ENCODE measurements around the gene ABO. TPM values are rescaled to one million over a fixed set of nuclear protein-coding genes. Genes with fewer than 3 reads are reported as not detected.
"Not testable (repeated sequence)": the region's sequence is repeated elsewhere in the genome, so short reads cannot be mapped to it uniquely, and the experiment has no call there.

Gene ABO
- total RNA-seq, 4 donors from 2014 or later, result 43.7 to 283 (median 148) TPM

DNA sequence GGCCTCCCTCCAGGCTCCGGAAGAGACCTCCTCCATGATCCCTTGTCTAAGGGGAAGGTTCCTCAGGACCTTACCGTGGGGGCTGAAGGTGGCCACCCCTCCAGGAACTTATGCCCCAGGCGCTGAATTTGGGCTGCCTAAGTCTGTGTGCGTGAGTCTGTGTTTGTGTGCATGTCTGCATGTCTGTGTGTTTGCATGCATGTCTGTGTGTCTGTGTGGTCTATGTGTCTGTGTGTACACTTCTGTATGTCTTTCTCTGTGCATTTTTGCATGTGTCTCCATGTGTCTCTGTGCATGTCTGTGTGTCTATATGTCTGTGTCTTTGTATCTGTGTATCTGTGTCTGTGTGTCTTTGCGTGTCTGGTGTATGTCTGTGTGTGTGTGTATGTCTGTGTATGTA lies 20.5 kb downstream of the ABO start:
- Histone ChIP-seq H3K4me3 (no peak overlapping the region), H3K9me3 (no peaks in the 10 kb centered on the region), H3K27ac (peak overlapping the region in 1 of 4 donors; percentile 37), H3K4me1 (peaks cover 0 to 28% (median 4%) of the 10 kb centered on the region in 4 donors), H3K36me3 (no peaks in the 10 kb centered on the region), H3K27me3 (no peaks in the 10 kb centered on the region)
- no peak for DNase-seq
- TF ChIP-seq, protein P1, sequence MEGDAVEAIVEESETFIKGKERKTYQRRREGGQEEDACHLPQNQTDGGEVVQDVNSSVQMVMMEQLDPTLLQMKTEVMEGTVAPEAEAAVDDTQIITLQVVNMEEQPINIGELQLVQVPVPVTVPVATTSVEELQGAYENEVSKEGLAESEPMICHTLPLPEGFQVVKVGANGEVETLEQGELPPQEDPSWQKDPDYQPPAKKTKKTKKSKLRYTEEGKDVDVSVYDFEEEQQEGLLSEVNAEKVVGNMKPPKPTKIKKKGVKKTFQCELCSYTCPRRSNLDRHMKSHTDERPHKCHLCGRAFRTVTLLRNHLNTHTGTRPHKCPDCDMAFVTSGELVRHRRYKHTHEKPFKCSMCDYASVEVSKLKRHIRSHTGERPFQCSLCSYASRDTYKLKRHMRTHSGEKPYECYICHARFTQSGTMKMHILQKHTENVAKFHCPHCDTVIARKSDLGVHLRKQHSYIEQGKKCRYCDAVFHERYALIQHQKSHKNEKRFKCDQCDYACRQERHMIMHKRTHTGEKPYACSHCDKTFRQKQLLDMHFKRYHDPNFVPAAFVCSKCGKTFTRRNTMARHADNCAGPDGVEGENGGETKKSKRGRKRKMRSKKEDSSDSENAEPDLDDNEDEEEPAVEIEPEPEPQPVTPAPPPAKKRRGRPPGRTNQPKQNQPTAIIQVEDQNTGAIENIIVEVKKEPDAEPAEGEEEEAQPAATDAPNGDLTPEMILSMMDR (IDR thresholded peaks at IDR 0.05), result no peak
- no peak for TF ChIP-seq POLR2A (IDR thresholded peaks at IDR 0.05)

GRCh38 chr9:133253268-133253667 lies 21.7 kb downstream of the ABO start:
- no peaks in the 10 kb centered on the region for H3K27me3 ChIP-seq
- H3K27ac ChIP-seq, result peak overlapping the region in 3 of 4 donors; percentile 54 to 96 (median 82)
- no peaks in the 10 kb centered on the region for H3K9me3 ChIP-seq
- no peak overlapping the region for H3K4me3 ChIP-seq
- no peak for DNase-seq
- H3K4me1 ChIP-seq, result peaks cover 0 to 28% (median 4%) of the 10 kb centered on the region in 4 donors
- no peak for TF ChIP-seq POLR2A (IDR thresholded peaks at IDR 0.05)
- TF ChIP-seq, protein P1 (IDR thresholded peaks at IDR 0.05), result no peak
- no peaks in the 10 kb centered on the region for H3K36me3 ChIP-seq

DNA sequence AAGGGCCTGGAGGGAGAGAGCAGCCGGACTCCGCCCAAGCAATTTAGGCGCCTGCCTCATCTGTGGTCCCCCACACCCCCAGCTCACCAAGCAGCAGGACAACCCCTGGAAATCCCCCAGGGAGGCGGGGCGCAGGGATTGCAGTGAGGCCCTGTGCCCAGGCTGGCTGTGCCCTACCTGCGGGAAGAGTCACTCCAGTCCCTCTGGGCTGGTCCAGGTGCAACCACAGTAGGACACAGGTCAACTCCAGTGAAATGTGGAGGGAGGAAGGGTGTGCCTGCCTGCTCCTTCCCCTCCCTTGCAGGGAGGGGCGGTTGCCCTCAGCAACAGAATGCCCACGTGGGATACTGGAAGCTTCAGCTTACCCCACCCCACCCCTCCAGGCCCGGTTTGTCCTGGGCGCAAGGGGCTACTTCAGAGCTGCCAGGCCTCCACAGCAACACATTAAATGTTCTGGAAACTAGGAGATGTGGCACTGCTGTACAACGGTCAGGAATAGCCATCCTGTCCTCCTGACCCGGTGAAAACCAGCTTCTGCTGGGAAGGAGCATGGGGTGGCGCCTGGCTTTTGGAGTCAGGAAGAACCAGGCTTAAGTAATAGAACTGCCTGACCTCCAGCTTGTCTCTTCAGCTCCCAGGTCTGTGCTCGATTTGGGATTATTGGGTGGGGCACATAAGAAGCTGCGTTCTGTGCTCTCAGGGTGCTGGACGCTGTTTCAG lies 22.5 kb downstream of the ABO start:
- Histone ChIP-seq H3K9me3 (no peaks in the 10 kb centered on the region), H3K27ac (peak overlapping the region; percentile 5 to 96 (median 68)), H3K4me3 (peak overlapping the region in 2 of 4 donors; percentile 1 to 39), H3K27me3 (no peaks in the 10 kb centered on the region), H3K36me3 (no peaks in the 10 kb centered on the region), H3K4me1 (peaks cover 0 to 28% (median 4%) of the 10 kb centered on the region in 4 donors)
- DNase-seq, result peak in 2 of 3 donors; percentile 89 to 90
- TF ChIP-seq POLR2A (IDR thresholded peaks at IDR 0.05), result peak; percentile 16 to 69
- TF ChIP-seq, protein P1 (IDR thresholded peaks at IDR 0.05), result peak in 3 of 6 experiments; percentile 28 to 32 (median 32)

- Histone ChIP-seq H3K36me3 (no peaks in the 10 kb centered on the region), H3K4me1 (peaks cover 0 to 28% (median 4%) of the 10 kb centered on the region in 4 donors), H3K27me3 (no peaks in the 10 kb centered on the region), H3K4me3 (peak overlapping the region in 2 of 4 donors; percentile 1 to 39), H3K27ac (peak overlapping the region in 3 of 4 donors; percentile 54 to 96 (median 82)), H3K9me3 (no peaks in the 10 kb centered on the region)
- DNase-seq, result no peak
- TF ChIP-seq, protein P1 (IDR thresholded peaks at IDR 0.05), result no peak
- TF ChIP-seq POLR2A (IDR thresholded peaks at IDR 0.05), result no peak
These were observed 23.2 kb downstream of the ABO start for GRCh38 chr9:133251773-133252172.

- not testable (repeated sequence) for DNase-seq, H3K9me3 ChIP-seq, H3K4me3 ChIP-seq, H3K27me3 ChIP-seq, H3K36me3 ChIP-seq
- H3K4me1 ChIP-seq, result peaks cover 0 to 28% (median 4%) of the 10 kb centered on the region in 4 donors
- peak overlapping the region in 3 of 4 donors; percentile 54 to 96 (median 82) for H3K27ac ChIP-seq
These were observed 23.8 kb downstream of the ABO start for GRCh38 chr9:133251221-133251620.

DNA sequence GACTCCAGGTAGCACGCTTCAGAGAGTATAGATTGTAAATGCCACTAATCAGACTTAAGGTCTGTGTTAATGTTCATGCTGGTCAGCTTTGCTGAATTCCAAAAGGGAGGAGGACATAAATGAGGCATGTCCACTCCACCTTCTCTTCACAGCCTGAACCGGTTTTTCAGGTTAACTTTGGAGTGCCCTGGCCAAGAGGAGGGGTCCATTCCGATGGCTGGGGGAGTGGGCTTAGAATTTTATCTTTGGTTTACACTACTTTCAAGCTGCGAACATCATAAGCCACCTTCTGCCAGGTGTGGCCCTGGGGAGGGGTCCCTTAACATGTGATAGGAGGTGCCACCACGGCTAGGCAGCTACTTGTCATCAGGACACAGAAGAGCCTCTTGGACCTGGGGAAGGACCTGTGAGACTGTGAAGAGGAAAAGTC lies 24.2 kb downstream of the ABO start:
- Histone ChIP-seq H3K4me3 (no peak overlapping the region), H3K9me3 (no peaks in the 10 kb centered on the region), H3K4me1 (peaks cover 0 to 28% (median 4%) of the 10 kb centered on the region in 4 donors), H3K27me3 (no peaks in the 10 kb centered on the region), H3K36me3 (no peaks in the 10 kb centered on the region), H3K27ac (peak overlapping the region in 3 of 4 donors; percentile 54 to 96 (median 82))
- no peak for TF ChIP-seq POLR2A (IDR thresholded peaks at IDR 0.05)
- TF ChIP-seq, protein P1 (IDR thresholded peaks at IDR 0.05), result no peak
- DNase-seq, result no peak
